Neuronal stem cell (in vitro differentiated cells): Measurements from ENCODE around the gene TPRA1.
A peak's percentile ranks its signal among the peaks of the same experiment; 100 is the strongest.

Experiments used
- DNase-seq: peaks from one replicate; pipeline ENCODE4 v3.0.0-alpha.2; 2013; ENCODE audit warnings: low spot score
- H2AFZ ChIP-seq: one replicate; pipeline ENCODE4 v1.6.1; 2013; ENCODE audit warnings: mild to moderate bottlenecking, low read length, inconsistent platforms
- H2AK5ac ChIP-seq: 2 replicates; pipeline ENCODE4 v1.6.1; 2013; ENCODE audit warnings: low read depth, mild to moderate bottlenecking, inconsistent platforms, low read length, moderate library complexity, mixed read lengths
- H2BK120ac ChIP-seq: 2 replicates; pipeline ENCODE4 v1.6.1; 2013; ENCODE audit warnings: low read depth, mild to moderate bottlenecking, inconsistent platforms, low read length, moderate library complexity, mixed read lengths
- H2BK12ac ChIP-seq: one replicate; pipeline ENCODE4 v1.6.1; 2013; ENCODE audit warnings: low read length, inconsistent platforms
- H2BK15ac ChIP-seq: 2 replicates; pipeline ENCODE4 v1.6.1; 2013; ENCODE audit warnings: mild to moderate bottlenecking, low read length, inconsistent platforms, mixed read lengths
- H2BK5ac ChIP-seq: one replicate; pipeline ENCODE4 v1.6.1; 2013; ENCODE audit warnings: inconsistent platforms, mild to moderate bottlenecking, low read length, moderate library complexity
- H3K14ac ChIP-seq: one replicate; pipeline ENCODE4 v1.6.1; 2013; ENCODE audit warnings: low read length, inconsistent platforms
- H3K18ac ChIP-seq: 2 replicates; pipeline ENCODE4 v1.6.1; 2013; ENCODE audit warnings: low read length, inconsistent platforms
- H3K23ac ChIP-seq: 2 replicates; pipeline ENCODE4 v1.6.1; 2013; ENCODE audit warnings: low read depth, mild to moderate bottlenecking, mixed read lengths, low read length, inconsistent platforms; ENCODE audit not compliant: poor library complexity
- H3K27ac ChIP-seq: replicated peaks from 3 replicates; pipeline ENCODE4 v1.5.1; 2013; ENCODE audit warnings: low read length, inconsistent platforms
- H3K27me3 ChIP-seq, 3 experiments: 2 replicates each; pipeline ENCODE4 v1.6.1; 2013; ENCODE audit warnings: low read length in 3 of 3, mild to moderate bottlenecking in 2 of 3, inconsistent platforms in 1 of 3, low read depth in 1 of 3, mixed read lengths in 1 of 3, moderate library complexity in 1 of 3; ENCODE audit not compliant: control insufficient read depth in 3 of 3, insufficient read depth in 3 of 3
- H3K36me3 ChIP-seq, 2 donors: replicated peaks in 1 of 2; 2 replicates each; pipeline ENCODE4 v1.6.1; 2013; ENCODE audit warnings: low read length in 2 of 2; ENCODE audit not compliant: control insufficient read depth in 2 of 2, insufficient read depth in 2 of 2
- H3K4ac ChIP-seq: 2 replicates; pipeline ENCODE4 v1.6.1; 2013; ENCODE audit warnings: inconsistent platforms, mild to moderate bottlenecking, low read length, moderate library complexity
- H3K4me1 ChIP-seq, 2 donors: 1 replicate in 1 of 2; 2 replicates in 1 of 2; pipeline ENCODE4 v1.6.1; 2013; ENCODE audit warnings: low read length in 2 of 2, low read depth in 1 of 2; ENCODE audit not compliant: control insufficient read depth in 2 of 2, insufficient read depth in 1 of 2
- H3K4me2 ChIP-seq: one replicate; pipeline ENCODE4 v1.6.1; 2013; ENCODE audit warnings: mild to moderate bottlenecking, low read length, inconsistent platforms; ENCODE audit not compliant: insufficient read depth, poor library complexity, severe bottlenecking
- H3K4me3 ChIP-seq, 2 donors: 2 replicates each; pipeline ENCODE4 v1.5.1; 2013; ENCODE audit warnings: low read length in 2 of 2, mild to moderate bottlenecking in 2 of 2, inconsistent platforms in 1 of 2, moderate library complexity in 1 of 2
- H3K79me1 ChIP-seq: one replicate; pipeline ENCODE4 v1.6.1; 2013; ENCODE audit warnings: low read depth, mild to moderate bottlenecking, inconsistent platforms, low read length, moderate library complexity
- H3K9ac ChIP-seq: one replicate; pipeline ENCODE4 v1.6.1; 2013; ENCODE audit warnings: mild to moderate bottlenecking, low read depth, low read length, inconsistent platforms; ENCODE audit not compliant: poor library complexity
- H3K9me3 ChIP-seq, 2 donors: replicated peaks in 1 of 2; 2 replicates each; pipeline versions ENCODE3 to v1.6.1; 2013; ENCODE audit warnings: low read length in 2 of 2, mild to moderate bottlenecking in 2 of 2, inconsistent platforms in 1 of 2, low read depth in 1 of 2, mixed read lengths in 1 of 2, moderate library complexity in 1 of 2; ENCODE audit not compliant: control insufficient read depth in 2 of 2, insufficient read depth in 1 of 2
- H4K8ac ChIP-seq: one replicate; pipeline ENCODE4 v1.6.1; 2013; ENCODE audit warnings: low read depth, mild to moderate bottlenecking, inconsistent platforms, low read length, moderate library complexity
- H4K91ac ChIP-seq: one replicate; pipeline ENCODE4 v1.6.1; 2013; ENCODE audit warnings: low read length, low read depth, mild to moderate bottlenecking, inconsistent platforms; ENCODE audit not compliant: poor library complexity
- WGBS, 2 donors: extraction: QIAGEN DNeasy Blood & Tissue Kit; methylation state at CpG; one replicate each; pipeline ENCODE4 v1.1.7; 2013; ENCODE audit warnings: missing lambda C conversion rate in 2 of 2, mixed read lengths in 1 of 2; ENCODE audit not compliant: insufficient read length in 2 of 2, insufficient replicate concordance in 1 of 2; ENCODE audit errors: extremely low coverage in 2 of 2; 5-methylcytosine and 5-hydroxymethylcytosine counted together

TPRA1 gene

GRCh38 chr3:127572186-127572585 lies 18.3 kb downstream of the TPRA1 start:
- no peak overlapping the region for H2AFZ ChIP-seq
- H3K9ac ChIP-seq: no peak overlapping the region
- H3K27me3 ChIP-seq: no peaks in the 10 kb centered on the region
- peaks cover 0 to 4% of the 10 kb centered on the region in 2 donors for H3K9me3 ChIP-seq
- no peak for DNase-seq
- no peak overlapping the region for H2BK15ac ChIP-seq
- H3K27ac ChIP-seq: no peak overlapping the region
- no peak overlapping the region for H3K18ac ChIP-seq
- H2BK120ac ChIP-seq: no peak overlapping the region
- H3K4me2 ChIP-seq: no peak overlapping the region
- H3K79me1 ChIP-seq: peaks cover 3% of the 10 kb centered on the region
- H2AK5ac ChIP-seq: no peak overlapping the region
- WGBS, 2 donors: no CpG with 5 or more reads among the region's 6 CpGs
- peak overlapping the region; percentile 56 for H3K23ac ChIP-seq
- H2BK12ac ChIP-seq: no peak overlapping the region
- H3K14ac ChIP-seq: no peak overlapping the region
- H3K4ac ChIP-seq: no peak overlapping the region
- H3K4me3 ChIP-seq: no peak overlapping the region
- H4K91ac ChIP-seq: no peak overlapping the region
- peaks cover 0 to 8% of the 10 kb centered on the region in 2 donors for H3K4me1 ChIP-seq
- H2BK5ac ChIP-seq: no peak overlapping the region
- H3K36me3 ChIP-seq: peaks cover 16 to 42% of the 10 kb centered on the region in 2 donors
- no peak overlapping the region for H4K8ac ChIP-seq

- H3K4ac ChIP-seq: no peak overlapping the region
- no peak for DNase-seq
- H3K18ac ChIP-seq: no peak overlapping the region
- no CpG with 5 or more reads among the region's 7 CpGs for WGBS, 2 donors
- no peaks in the 10 kb centered on the region for H3K27me3 ChIP-seq
- H2AFZ ChIP-seq: no peak overlapping the region
- H3K9me3 ChIP-seq: peaks cover 0 to 4% of the 10 kb centered on the region in 2 donors
- no peak overlapping the region for H2BK5ac ChIP-seq
- H2BK12ac ChIP-seq: no peak overlapping the region
- no peak overlapping the region for H3K9ac ChIP-seq
- peaks cover 16 to 42% of the 10 kb centered on the region in 2 donors for H3K36me3 ChIP-seq
- no peak overlapping the region for H4K8ac ChIP-seq
- no peak overlapping the region for H3K14ac ChIP-seq
- no peak overlapping the region for H3K4me3 ChIP-seq
- no peak overlapping the region for H3K23ac ChIP-seq
- no peak overlapping the region for H3K4me2 ChIP-seq
- H3K27ac ChIP-seq: no peak overlapping the region
- H2AK5ac ChIP-seq: no peak overlapping the region
- no peak overlapping the region for H2BK15ac ChIP-seq
- H3K4me1 ChIP-seq: peaks cover 0 to 13% of the 10 kb centered on the region in 2 donors
- peak overlapping the region; percentile 7 for H4K91ac ChIP-seq
- no peak overlapping the region for H2BK120ac ChIP-seq
- H3K79me1 ChIP-seq: peaks cover 3% of the 10 kb centered on the region
Measured at GRCh38 chr3:127570520-127570919, 20.0 kb downstream of the TPRA1 start.

- H4K8ac ChIP-seq: no peak overlapping the region
- H4K91ac ChIP-seq: no peak overlapping the region
- no peak overlapping the region for H2AK5ac ChIP-seq
- H3K4me2 ChIP-seq: no peak overlapping the region
- H3K27me3 ChIP-seq: no peaks in the 10 kb centered on the region
- H3K14ac ChIP-seq: no peak overlapping the region
- no peak overlapping the region for H3K4ac ChIP-seq
- no peak overlapping the region for H2BK5ac ChIP-seq
- H3K23ac ChIP-seq: no peak overlapping the region
- DNase-seq: no peak
- no peak overlapping the region for H3K4me3 ChIP-seq
- WGBS, 2 donors: no CpG with 5 or more reads among the region's 1 CpG
- H2BK120ac ChIP-seq: no peak overlapping the region
- H2BK15ac ChIP-seq: no peak overlapping the region
- no peak overlapping the region for H3K9ac ChIP-seq
- H3K18ac ChIP-seq: peak overlapping the region; percentile 50
- H3K4me1 ChIP-seq: peaks cover 0 to 11% of the 10 kb centered on the region in 2 donors
- no peak overlapping the region for H2BK12ac ChIP-seq
- peaks cover 13 to 35% of the 10 kb centered on the region in 2 donors for H3K36me3 ChIP-seq
- no peak overlapping the region for H3K27ac ChIP-seq
- H3K79me1 ChIP-seq: no peaks in the 10 kb centered on the region
- no peak overlapping the region for H2AFZ ChIP-seq
- peaks cover 0 to 2% of the 10 kb centered on the region in 2 donors for H3K9me3 ChIP-seq
Measured at GRCh38 chr3:127569160-127569559, 21.4 kb downstream of the TPRA1 start.

GRCh38 chr3:127568586-127568985 lies 21.9 kb downstream of the TPRA1 start:
- no peaks in the 10 kb centered on the region for H3K27me3 ChIP-seq
- WGBS, 2 donors: no CpG with 5 or more reads among the region's 9 CpGs
- H2BK15ac ChIP-seq: no peak overlapping the region
- H3K14ac ChIP-seq: no peak overlapping the region
- H3K4me1 ChIP-seq: peaks cover 0 to 11% of the 10 kb centered on the region in 2 donors
- H3K27ac ChIP-seq: no peak overlapping the region
- no peak overlapping the region for H3K23ac ChIP-seq
- no peak overlapping the region for H3K9ac ChIP-seq
- no peak overlapping the region for H4K8ac ChIP-seq
- H3K18ac ChIP-seq: peak overlapping the region; percentile 66
- no peak overlapping the region for H4K91ac ChIP-seq
- H2BK120ac ChIP-seq: no peak overlapping the region
- no peak overlapping the region for H2BK5ac ChIP-seq
- no peak overlapping the region for H3K4me3 ChIP-seq
- H2AK5ac ChIP-seq: peak overlapping the region; percentile 22
- H3K9me3 ChIP-seq: peaks cover 0 to 2% of the 10 kb centered on the region in 2 donors
- no peaks in the 10 kb centered on the region for H3K79me1 ChIP-seq
- H3K4ac ChIP-seq: no peak overlapping the region
- peaks cover 11 to 29% of the 10 kb centered on the region in 2 donors for H3K36me3 ChIP-seq
- no peak overlapping the region for H2AFZ ChIP-seq
- peak overlapping the region; percentile 59 for H2BK12ac ChIP-seq
- no peak for DNase-seq
- H3K4me2 ChIP-seq: no peak overlapping the region
